KOPT-K1 (cell line): Measurements from ENCODE around the gene PRKRIP1.

ENCODE experiments used
- H3K27ac ChIP-seq: fragments of 200-600 bp; sonication (generic); 2 replicates; pipeline ENCODE4 v1.5.1; 2016; ENCODE audit warnings: antibody characterized with exemption, mild to moderate bottlenecking, low read depth, low read length; ENCODE audit not compliant: poor library complexity, severe bottlenecking
- H3K36me3 ChIP-seq: fragments of 200-600 bp; sonication (generic); 2 replicates; pipeline ENCODE4 v1.5.1; 2017; ENCODE audit warnings: antibody characterized with exemption, mild to moderate bottlenecking, low read length, moderate library complexity; ENCODE audit not compliant: insufficient read depth
- H3K9me3 ChIP-seq: fragments of 200-600 bp; sonication (generic); 2 replicates; pipeline ENCODE4 v1.5.1; 2017; ENCODE audit warnings: antibody characterized with exemption, low read length, mild to moderate bottlenecking; ENCODE audit not compliant: insufficient read depth, poor library complexity, severe bottlenecking

Gene PRKRIP1

GRCh38 chr7:102433219-102434038, 37.3 kb downstream of the PRKRIP1 start, which contains the start of gene ORAI2:
ORAI2 (plus strand) TSS chr7:102433575; CDS start chr7:102438957, 5,382 bp downstream.
- Histone ChIP-seq H3K36me3 (peaks cover 25% of the 10 kb centered on the region), H3K9me3 (no peaks in the 10 kb centered on the region), H3K27ac (peak within 1 kb of the TSS; percentile 92)

- peak overlapping the region; percentile 92 for H3K27ac ChIP-seq
- H3K9me3 ChIP-seq: no peaks in the 10 kb centered on the region
- peaks cover 31% of the 10 kb centered on the region for H3K36me3 ChIP-seq
These were observed 37.9 kb downstream of the PRKRIP1 start for GRCh38 chr7:102434039-102434486.

- peaks cover 48% of the 10 kb centered on the region for H3K36me3 ChIP-seq
- no peak overlapping the region for H3K27ac ChIP-seq
- no peaks in the 10 kb centered on the region for H3K9me3 ChIP-seq
These were observed 40.0 kb downstream of the PRKRIP1 start for GRCh38 chr7:102436118-102436517.

- no peak overlapping the region for H3K27ac ChIP-seq
- no peaks in the 10 kb centered on the region for H3K9me3 ChIP-seq
- H3K36me3 ChIP-seq: peaks cover 73% of the 10 kb centered on the region
These were observed 44.0 kb downstream of the PRKRIP1 start for GRCh38 chr7:102439963-102440795.

- H3K9me3 ChIP-seq: no peaks in the 10 kb centered on the region
- H3K36me3 ChIP-seq: peaks cover 69% of the 10 kb centered on the region
- no peak overlapping the region for H3K27ac ChIP-seq
These were observed 49.0 kb downstream of the PRKRIP1 start for GRCh38 chr7:102444961-102445673.

- no peaks in the 10 kb centered on the region for H3K9me3 ChIP-seq
- H3K27ac ChIP-seq: no peak overlapping the region
- H3K36me3 ChIP-seq: peaks cover 64% of the 10 kb centered on the region
These were observed 49.5 kb downstream of the PRKRIP1 start for GRCh38 chr7:102445674-102446071.

- Histone ChIP-seq H3K9me3 (no peaks in the 10 kb centered on the region), H3K36me3 (peaks cover 60% of the 10 kb centered on the region), H3K27ac (no peak overlapping the region)
These were observed 50.4 kb downstream of the PRKRIP1 start for GRCh38 chr7:102446387-102447156.

- Histone ChIP-seq H3K9me3 (no peaks in the 10 kb centered on the region), H3K36me3 (peaks cover 56% of the 10 kb centered on the region), H3K27ac (no peak overlapping the region)
These were observed 51.1 kb downstream of the PRKRIP1 start for GRCh38 chr7:102447311-102447710.

- Histone ChIP-seq H3K9me3 (no peaks in the 10 kb centered on the region), H3K36me3 (peaks cover 43% of the 10 kb centered on the region), H3K27ac (no peak overlapping the region)
These were observed 53.0 kb downstream of the PRKRIP1 start for GRCh38 chr7:102449136-102449535.

GRCh38 chr7:102450242-102450641, 54.1 kb downstream of the PRKRIP1 start:
- Histone ChIP-seq H3K9me3 (no peaks in the 10 kb centered on the region), H3K36me3 (peaks cover 35% of the 10 kb centered on the region), H3K27ac (no peak overlapping the region)

GRCh38 chr7:102451371-102452054, 55.4 kb downstream of the PRKRIP1 start:
- no peak overlapping the region for H3K27ac ChIP-seq

GRCh38 chr7:102452451-102452850, 56.3 kb downstream of the PRKRIP1 start:
- Histone ChIP-seq H3K9me3 (no peaks in the 10 kb centered on the region), H3K36me3 (peaks cover 33% of the 10 kb centered on the region), H3K27ac (no peak overlapping the region)

More at GRCh38 chr7:102451371-102452054, 55.4 kb downstream of the PRKRIP1 start:
- no peaks in the 10 kb centered on the region for H3K9me3 ChIP-seq
- peaks cover 33% of the 10 kb centered on the region for H3K36me3 ChIP-seq

- H3K27ac ChIP-seq: no peak overlapping the region
- peaks cover 33% of the 10 kb centered on the region for H3K36me3 ChIP-seq
- H3K9me3 ChIP-seq: no peaks in the 10 kb centered on the region
These were observed 57.2 kb downstream of the PRKRIP1 start for GRCh38 chr7:102453319-102453718.

- Histone ChIP-seq H3K36me3 (peaks cover 40% of the 10 kb centered on the region), H3K9me3 (no peaks in the 10 kb centered on the region), H3K27ac (no peak overlapping the region)
These were observed 58.3 kb downstream of the PRKRIP1 start for GRCh38 chr7:102454468-102454867.
